ENCODE measurements around the gene PI4KA.
"Not testable (repeated sequence)": the region's sequence is repeated elsewhere in the genome, so short reads cannot be mapped to it uniquely, and the experiment has no call there.

DNA sequence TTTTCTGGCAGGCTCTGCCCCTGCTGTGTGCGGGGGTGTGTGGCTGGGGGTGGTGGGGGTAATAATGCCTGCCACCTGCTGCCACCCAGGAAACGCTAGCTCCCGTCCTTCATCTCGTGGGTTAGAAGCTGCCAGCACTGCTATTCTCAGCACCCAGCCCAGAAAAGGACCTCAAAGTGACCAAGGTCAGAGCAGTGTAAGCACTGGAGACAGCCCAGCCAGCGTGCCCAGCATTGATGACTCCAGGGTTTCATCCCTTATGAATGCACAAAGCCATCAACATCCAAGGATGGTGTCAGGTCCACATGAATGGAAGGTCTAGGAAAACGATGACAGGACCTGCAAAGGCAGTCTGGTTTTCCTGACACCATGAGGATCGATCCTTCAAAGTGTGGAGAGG lies 140.6 kb downstream of the PI4KA start:
- not testable (repeated sequence) for TF ChIP-seq CTCF (conservative IDR thresholded peaks at IDR 0.05; ENCODE audit: low read depth, low read length); EZH2 (IDR thresholded peaks at IDR 0.05; ENCODE audit: borderline replicate concordance, low read depth, low read length, poor library complexity, severe bottlenecking)
